Endodermal cell (in vitro differentiated cells): ENCODE data around the gene TMEM231. TPM values are rescaled to one million over a fixed set of nuclear protein-coding genes. Genes with fewer than 3 reads are reported as not detected.

Experiments
- DNase-seq: peaks from one replicate; pipeline ENCODE4 v3.0.0-alpha.2; 2017
- H3K27ac ChIP-seq: 2 replicates; pipeline ENCODE4 v1.5.1; 2013; ENCODE audit warnings: mild to moderate bottlenecking, low read depth, low read length, moderate library complexity
- H3K27me3 ChIP-seq: 2 replicates; pipeline ENCODE4 v1.6.1; 2013; ENCODE audit warnings: mild to moderate bottlenecking, low read length, moderate library complexity; ENCODE audit not compliant: insufficient read depth, control insufficient read depth, poor library complexity, severe bottlenecking
- H3K36me3 ChIP-seq: 2 replicates; pipeline ENCODE4 v1.7.0; 2013; ENCODE audit warnings: mild to moderate bottlenecking, low read length, moderate library complexity; ENCODE audit not compliant: control insufficient read depth, insufficient read depth
- H3K4me1 ChIP-seq: one replicate; pipeline ENCODE4 v1.7.0; 2013; ENCODE audit warnings: low read length; ENCODE audit not compliant: control insufficient read depth, insufficient read depth
- H3K4me3 ChIP-seq: 2 replicates; pipeline ENCODE4 v1.5.1; 2013; ENCODE audit warnings: mild to moderate bottlenecking, low read length, moderate library complexity
- H3K9ac ChIP-seq: 2 replicates; pipeline ENCODE4 v1.6.1; 2013; ENCODE audit warnings: mild to moderate bottlenecking, low read length, moderate library complexity; ENCODE audit not compliant: poor library complexity, severe bottlenecking; ENCODE audit errors: extremely low read depth
- H3K9me3 ChIP-seq: 2 replicates; pipeline ENCODE4 v1.6.1; 2013; ENCODE audit warnings: mild to moderate bottlenecking, low read length, moderate library complexity; ENCODE audit not compliant: control insufficient read depth
- H3K27ac Mint-ChIP-seq: 2 replicates; pipeline ENCODE4 v1.8.0; 2020; ENCODE audit warnings: mixed read lengths
- H3K27me3 Mint-ChIP-seq: 2 replicates; pipeline ENCODE4 v1.8.0; 2021; ENCODE audit warnings: mild to moderate bottlenecking, mixed read lengths; ENCODE audit not compliant: insufficient read depth
- H3K36me3 Mint-ChIP-seq: 2 replicates; pipeline ENCODE4 v1.8.0; 2020; ENCODE audit warnings: low read depth, mixed read lengths
- H3K4me1 Mint-ChIP-seq: 2 replicates; pipeline ENCODE4 v1.8.0; 2020; ENCODE audit warnings: mixed read lengths
- H3K4me3 Mint-ChIP-seq: 2 replicates; pipeline ENCODE4 v1.8.0; 2020; ENCODE audit warnings: mild to moderate bottlenecking, moderate library complexity, mixed read lengths
- H3K9me3 Mint-ChIP-seq: 2 replicates; pipeline ENCODE4 v1.8.0; 2020; ENCODE audit warnings: mild to moderate bottlenecking, mixed read lengths
- WGBS, 2 experiments: methylation state at CpG; one replicate each; pipeline versions ENCODE4 v1.1.5 to v1.1.7; 2013; ENCODE audit warnings: missing lambda C conversion rate in 2 of 2, mixed read lengths in 1 of 2; ENCODE audit not compliant: insufficient coverage in 1 of 2, insufficient read length in 1 of 2; 5-methylcytosine and 5-hydroxymethylcytosine counted together
- long read RNA-seq, 4 experiments: library from polyadenylated mRNA in 2 of 4; library from RNA in 1 of 4; library from capped mRNA in 1 of 4; stranded (forward) in 3 of 4; unstranded in 1 of 4; transcript quantifications; one replicate each; pipeline ENCODE4 v2.0.0, GENCODE V29; 2020 to 2021; ENCODE audit warnings: inconsistent platforms in 1 of 4
- polyA plus RNA-seq, 2 experiments: library from polyadenylated mRNA; stranded (reverse); fragments of 50-300 nt; gene quantifications; one replicate each; pipeline ENCODE4 v1.2.3, GENCODE V29; 2013
- total RNA-seq, 2 donors: library from RNA; stranded (reverse); fragmentation: NEBNext Ultra II Directional in 1 of 2; extraction: Animal tissue kit (Norgen Biotek cat#: 25700) in 1 of 2; gene quantifications; 2 replicates in 1 of 2; 3 replicates in 1 of 2; pipeline ENCODE4 v1.2.1, GENCODE V29; 2021
- TF ChIP-seq, protein P1 (sequence below): fragments of 200-600 bp; sonication (generic); conservative IDR thresholded peaks from 2 replicates; pipeline ENCODE4 v1.5.0; 2021; ENCODE audit warnings: antibody characterized with exemption, mild to moderate bottlenecking

Gene TMEM231
- 10 to 100 TPM; 11.9 to 15.7 TPM for total RNA-seq
- polyA plus RNA-seq (2013, experiment 1 of 2), result 25.0 TPM
- polyA plus RNA-seq (2013, experiment 2 of 2), result 27.1 TPM
- long read RNA-seq, experiment 1, partial matches to known transcripts, result 0 of 9 reads
- long read RNA-seq, experiment 1, other reads (novel, unspliced or antisense), result 9 of 9 reads
- long read RNA-seq, experiment 2, full-length matches to known transcripts, result 19 of 30 reads
- long read RNA-seq, experiment 2, partial matches to known transcripts, result 1 of 30 reads
- long read RNA-seq, experiment 2, other reads (novel, unspliced or antisense), result 10 of 30 reads
- long read RNA-seq, experiment 3, full-length matches to known transcripts, result 44 of 60 reads
- long read RNA-seq, experiment 3, partial matches to known transcripts, result 3 of 60 reads
- long read RNA-seq, experiment 3, other reads (novel, unspliced or antisense), result 13 of 60 reads
- long read RNA-seq, experiment 4, full-length matches to known transcripts, result 2 of 14 reads
- long read RNA-seq, experiment 4, partial matches to known transcripts, result 2 of 14 reads
- long read RNA-seq, experiment 4, other reads (novel, unspliced or antisense), result 10 of 14 reads

- H3K9me3 Mint-ChIP-seq, result no peaks in the 10 kb centered on the region
- peak within 1 kb of the TSS; percentile 84 for H3K4me3 Mint-ChIP-seq
- peak; percentile 99 for DNase-seq
- H3K4me1 Mint-ChIP-seq, result peaks cover 8% of the 10 kb centered on the region
- peak within 1 kb of the TSS; percentile 66 for H3K9ac ChIP-seq
- peak within 1 kb of the TSS; percentile 78 for H3K27ac ChIP-seq
- H3K9me3 ChIP-seq, result no peaks in the 10 kb centered on the region
- H3K36me3 Mint-ChIP-seq, result no peaks in the 10 kb centered on the region
- H3K27me3 ChIP-seq, result no peaks in the 10 kb centered on the region
- WGBS, 2 experiments, result 0 to 1% methylated on average over 26 to 75 of the region's 75 CpGs
- peak within 1 kb of the TSS; percentile 96 for H3K27ac Mint-ChIP-seq
- no peaks in the 10 kb centered on the region for H3K4me1 ChIP-seq
- no peaks in the 10 kb centered on the region for H3K27me3 Mint-ChIP-seq
- H3K4me3 ChIP-seq, result peak within 1 kb of the TSS; percentile 94
- TF ChIP-seq, protein P1, sequence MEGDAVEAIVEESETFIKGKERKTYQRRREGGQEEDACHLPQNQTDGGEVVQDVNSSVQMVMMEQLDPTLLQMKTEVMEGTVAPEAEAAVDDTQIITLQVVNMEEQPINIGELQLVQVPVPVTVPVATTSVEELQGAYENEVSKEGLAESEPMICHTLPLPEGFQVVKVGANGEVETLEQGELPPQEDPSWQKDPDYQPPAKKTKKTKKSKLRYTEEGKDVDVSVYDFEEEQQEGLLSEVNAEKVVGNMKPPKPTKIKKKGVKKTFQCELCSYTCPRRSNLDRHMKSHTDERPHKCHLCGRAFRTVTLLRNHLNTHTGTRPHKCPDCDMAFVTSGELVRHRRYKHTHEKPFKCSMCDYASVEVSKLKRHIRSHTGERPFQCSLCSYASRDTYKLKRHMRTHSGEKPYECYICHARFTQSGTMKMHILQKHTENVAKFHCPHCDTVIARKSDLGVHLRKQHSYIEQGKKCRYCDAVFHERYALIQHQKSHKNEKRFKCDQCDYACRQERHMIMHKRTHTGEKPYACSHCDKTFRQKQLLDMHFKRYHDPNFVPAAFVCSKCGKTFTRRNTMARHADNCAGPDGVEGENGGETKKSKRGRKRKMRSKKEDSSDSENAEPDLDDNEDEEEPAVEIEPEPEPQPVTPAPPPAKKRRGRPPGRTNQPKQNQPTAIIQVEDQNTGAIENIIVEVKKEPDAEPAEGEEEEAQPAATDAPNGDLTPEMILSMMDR, result peak; percentile 46
- H3K36me3 ChIP-seq, result no peaks in the 10 kb centered on the region
Measured at GRCh38 chr16:75555707-75556430, at the start of gene TMEM231. Gene TMEM231, minus strand, starts transcription at chr16:75556252. Its CDS starts 43 bp downstream, at chr16:75556209.

DNA sequence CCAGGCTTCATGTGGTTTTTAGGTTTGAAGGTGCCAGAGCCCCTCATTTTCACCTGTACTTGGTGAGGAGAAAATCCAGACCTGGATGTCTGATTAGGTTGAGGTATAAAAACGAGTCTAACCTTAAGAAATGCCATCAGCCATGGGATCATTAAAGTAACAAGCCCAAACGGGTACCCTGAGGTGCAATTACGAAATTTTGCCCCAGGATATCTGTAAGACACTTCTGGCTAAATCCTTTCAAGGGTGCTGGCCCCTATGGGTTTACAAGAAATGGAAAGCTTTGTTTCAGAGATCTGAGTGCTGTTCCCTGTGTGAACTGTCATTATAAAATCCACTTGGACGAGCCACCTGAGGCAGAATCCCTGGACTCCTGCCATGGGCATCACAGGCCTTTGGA is 47.2 kb upstream of the TMEM231 start:
- H3K4me1 ChIP-seq, result no peaks in the 10 kb centered on the region
- Mint-ChIP-seq H3K9me3 (peaks cover 15% of the 10 kb centered on the region), H3K36me3 (peaks cover 78% of the 10 kb centered on the region), H3K4me3 (no peak overlapping the region), H3K27me3 (no peaks in the 10 kb centered on the region), H3K27ac (no peak overlapping the region), H3K4me1 (no peaks in the 10 kb centered on the region)
- peaks cover 70% of the 10 kb centered on the region for H3K36me3 ChIP-seq
- no peaks in the 10 kb centered on the region for H3K27me3 ChIP-seq
- no peak overlapping the region for H3K4me3 ChIP-seq
- no peak overlapping the region for H3K9ac ChIP-seq
- 92 to 94% methylated on average over 4 of the region's 4 CpGs for WGBS, 2 experiments
- H3K9me3 ChIP-seq, result peaks cover 24% of the 10 kb centered on the region
- no peak for DNase-seq
- no peak overlapping the region for H3K27ac ChIP-seq
- TF ChIP-seq, protein P1, result no peak

DNA sequence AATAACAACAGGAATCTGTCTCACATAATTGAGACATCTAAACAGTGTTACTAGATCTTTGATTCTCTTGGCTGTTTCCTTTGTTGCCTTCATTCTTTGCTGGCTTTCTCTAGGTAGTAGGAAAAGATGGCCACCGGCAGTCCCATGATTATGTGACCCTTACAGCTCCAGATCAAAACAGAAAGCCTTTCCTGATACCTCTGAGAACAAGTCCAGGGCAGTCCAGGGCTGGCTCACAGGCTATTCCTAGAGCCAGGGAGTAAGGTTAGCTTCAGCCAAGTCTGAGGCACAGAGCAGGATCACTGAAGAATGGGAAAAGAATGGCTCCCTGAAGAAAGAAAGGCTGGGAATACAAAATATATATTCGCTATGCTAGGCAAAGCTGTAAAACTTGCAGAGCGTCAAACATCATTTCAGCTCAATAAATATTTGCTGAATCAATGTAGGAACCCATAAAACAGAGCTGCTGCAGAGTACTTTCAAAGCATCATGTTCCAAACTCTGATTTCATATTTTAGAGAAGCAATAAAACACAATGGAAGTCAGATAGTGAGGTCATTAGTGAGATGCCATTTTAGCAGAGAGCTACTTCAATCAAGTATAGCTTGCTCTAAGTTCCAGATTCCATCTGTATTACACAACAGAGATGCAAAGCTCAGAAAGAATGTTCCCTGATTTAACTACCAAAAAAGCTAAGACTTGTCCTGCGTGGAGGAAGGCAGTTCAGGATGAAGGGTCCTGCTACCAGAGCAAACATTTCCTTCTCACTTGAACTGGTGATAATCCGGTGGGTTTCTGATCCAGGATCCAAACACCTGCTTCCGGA is 43.6 kb upstream of the TMEM231 start:
- Histone ChIP-seq H3K9ac (no peak overlapping the region), H3K4me1 (no peaks in the 10 kb centered on the region), H3K4me3 (no peak overlapping the region), H3K27me3 (no peaks in the 10 kb centered on the region), H3K9me3 (peaks cover 31% of the 10 kb centered on the region), H3K27ac (no peak overlapping the region), H3K36me3 (peaks cover 59% of the 10 kb centered on the region)
- Mint-ChIP-seq H3K4me1 (peaks cover 3% of the 10 kb centered on the region), H3K27me3 (no peaks in the 10 kb centered on the region), H3K9me3 (peaks cover 19% of the 10 kb centered on the region), H3K27ac (no peak overlapping the region), H3K4me3 (no peak overlapping the region), H3K36me3 (peaks cover 71% of the 10 kb centered on the region)
- WGBS, 2 experiments, result 93 to 97% methylated on average over 6 of the region's 6 CpGs
- TF ChIP-seq, protein P1, result no peak
- DNase-seq, result no peak
